ENCODE data around the gene AKR1A1. TPM values are rescaled to one million over a fixed set of nuclear protein-coding genes. Genes with fewer than 3 reads are reported as not detected.

The AKR1A1 gene
- total and polyA plus RNA-seq, 2 of the 8 experiments (the other 6 are each of a cell fraction or from before 2014, with no cell fraction given) = 344 to 435 TPM

GRCh38 chr1:45584351-45585109, 33.9 kb downstream of the AKR1A1 start (continued):
- TF ChIP-seq EGR1 (IDR thresholded peaks at IDR 0.05; ENCODE audit: borderline replicate concordance, low read depth, low read length) (no peak), RAD21 (IDR thresholded peaks at IDR 0.05 in 1 of 2, conservative IDR thresholded peaks at IDR 0.05 in 1 of 2; ENCODE audit: low read depth in 2 of 2, low read length in 2 of 2) (peak in 1 of 2 experiments; percentile 10; a peak in 1 of 4 replicates), KDM4A (IDR thresholded peaks at IDR 0.05; ENCODE audit: low read depth, low read length, severe bottlenecking) (peak; percentile 19), GABPA (IDR thresholded peaks at IDR 0.05; ENCODE audit: borderline replicate concordance, insufficient read depth, low read length) (no peak), JUND (IDR thresholded peaks at IDR 0.05; ENCODE audit: low read length) (no peak), EZH2 (IDR thresholded peaks at IDR 0.05; ENCODE audit: low read depth, low read length, severe bottlenecking) (no peak), CEBPB (IDR thresholded peaks at IDR 0.05; ENCODE audit: low read depth, low read length) (no peak), HDAC6 (IDR thresholded peaks at IDR 0.05; ENCODE audit: low read depth, low read length) (no peak), GTF2F1 (IDR thresholded peaks at IDR 0.05; ENCODE audit: borderline replicate concordance, low read depth, low read length) (0 out of 2 replicates have a peak, but pooled peaks have one; percentile 35), ASH2L (IDR thresholded peaks at IDR 0.05; ENCODE audit: low read length) (peak; percentile 19), YY1 (IDR thresholded peaks at IDR 0.05; ENCODE audit: low read depth, low read length) (peak; percentile 92)
